GM10266 (cell line): Measurements from ENCODE around the gene PAFAH1B2.

Source experiments
- DNase-seq: peaks from one replicate; pipeline ENCODE4 v3.0.0; 2012; ENCODE audit errors: extremely low spot score
- TF ChIP-seq, protein P1 (sequence below): IDR thresholded peaks from 2 replicates; pipeline ENCODE4 v1.5.1; 2012; ENCODE audit warnings: mild to moderate bottlenecking, low read depth; ENCODE audit not compliant: control insufficient read depth, insufficient read depth; ENCODE audit errors: missing control alignments

The PAFAH1B2 gene

DNA sequence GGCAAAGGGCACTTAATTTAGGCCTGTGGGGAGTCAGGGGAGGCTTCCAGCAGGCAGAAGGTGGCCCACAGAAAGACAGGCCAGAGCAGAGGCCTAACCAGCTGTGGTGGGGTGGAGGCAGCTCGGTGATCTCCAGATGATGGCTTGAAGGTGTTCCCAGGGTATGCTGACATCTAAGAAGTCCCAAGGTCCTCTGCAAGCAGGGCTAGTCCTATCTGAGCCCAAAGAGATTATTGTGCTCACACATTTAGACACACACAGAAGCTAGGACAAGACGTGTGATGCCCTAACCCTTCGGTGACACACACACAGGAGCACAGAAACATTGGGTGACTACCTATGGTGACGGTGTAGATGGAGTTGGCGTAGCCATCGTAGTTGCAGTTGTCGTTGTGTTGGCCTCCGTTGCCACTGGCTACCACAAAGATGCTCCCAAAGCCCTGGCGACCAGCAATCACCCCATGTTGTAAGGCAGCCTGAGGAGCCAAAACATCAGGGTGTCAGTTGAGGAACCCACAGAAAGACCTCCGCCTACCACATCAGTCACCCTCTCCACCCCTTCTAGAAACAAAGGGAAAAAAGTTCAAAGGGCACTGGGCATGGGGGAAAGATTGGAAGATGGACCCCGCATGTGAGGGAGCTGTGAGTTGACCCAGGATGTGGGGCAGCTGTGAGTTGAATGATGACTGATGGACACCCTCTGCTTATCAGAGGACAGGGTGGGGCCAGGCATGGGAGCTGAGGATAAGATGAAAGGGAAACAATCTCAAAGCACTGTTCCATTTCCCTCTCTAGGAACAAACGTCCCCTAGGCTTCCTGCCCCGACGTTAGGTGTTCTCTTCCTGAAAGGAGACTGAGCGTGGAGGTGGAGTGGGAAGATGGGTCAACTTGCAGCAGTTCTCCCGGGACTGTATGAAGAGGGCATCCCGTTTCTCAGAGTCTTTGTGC lies 79.9 kb downstream of the PAFAH1B2 start:
- TF ChIP-seq, protein P1, sequence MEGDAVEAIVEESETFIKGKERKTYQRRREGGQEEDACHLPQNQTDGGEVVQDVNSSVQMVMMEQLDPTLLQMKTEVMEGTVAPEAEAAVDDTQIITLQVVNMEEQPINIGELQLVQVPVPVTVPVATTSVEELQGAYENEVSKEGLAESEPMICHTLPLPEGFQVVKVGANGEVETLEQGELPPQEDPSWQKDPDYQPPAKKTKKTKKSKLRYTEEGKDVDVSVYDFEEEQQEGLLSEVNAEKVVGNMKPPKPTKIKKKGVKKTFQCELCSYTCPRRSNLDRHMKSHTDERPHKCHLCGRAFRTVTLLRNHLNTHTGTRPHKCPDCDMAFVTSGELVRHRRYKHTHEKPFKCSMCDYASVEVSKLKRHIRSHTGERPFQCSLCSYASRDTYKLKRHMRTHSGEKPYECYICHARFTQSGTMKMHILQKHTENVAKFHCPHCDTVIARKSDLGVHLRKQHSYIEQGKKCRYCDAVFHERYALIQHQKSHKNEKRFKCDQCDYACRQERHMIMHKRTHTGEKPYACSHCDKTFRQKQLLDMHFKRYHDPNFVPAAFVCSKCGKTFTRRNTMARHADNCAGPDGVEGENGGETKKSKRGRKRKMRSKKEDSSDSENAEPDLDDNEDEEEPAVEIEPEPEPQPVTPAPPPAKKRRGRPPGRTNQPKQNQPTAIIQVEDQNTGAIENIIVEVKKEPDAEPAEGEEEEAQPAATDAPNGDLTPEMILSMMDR = no peak
- DNase-seq = no peak

DNA sequence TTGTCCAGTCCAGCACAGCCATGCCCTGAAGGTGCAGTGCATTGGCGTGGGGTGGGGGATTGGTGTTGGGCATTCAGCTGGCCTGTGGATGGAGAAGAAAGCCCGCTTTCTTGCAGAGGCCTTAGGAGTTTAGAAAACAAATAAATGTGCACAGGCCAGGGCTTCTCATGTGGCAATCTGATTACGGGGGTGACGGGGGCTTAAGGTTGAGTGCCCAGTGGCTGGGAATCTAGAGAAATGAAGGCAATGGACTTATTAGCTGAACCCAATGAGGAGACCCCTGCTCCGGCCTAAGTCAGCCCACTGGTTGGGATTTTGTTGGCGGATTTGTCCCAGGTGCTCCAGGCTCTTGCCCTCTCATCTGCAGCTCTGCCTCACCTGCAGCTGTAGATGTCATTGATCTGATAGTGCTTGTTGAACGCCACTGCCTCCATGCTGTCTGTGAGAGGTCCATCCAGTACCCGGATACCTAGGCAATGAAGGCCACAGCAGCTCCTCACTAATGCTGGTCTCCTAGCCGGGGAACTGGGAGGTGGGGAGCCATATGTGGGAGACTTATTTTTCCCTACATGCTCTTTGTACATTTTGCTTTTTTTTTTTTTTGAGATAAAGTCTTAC lies 81.6 kb downstream of the PAFAH1B2 start:
- no peak for DNase-seq
- TF ChIP-seq, protein P1 = no peak
